GM18505 (cell line): Measurements from ENCODE around the gene EZH2.

Experiments used
- ATAC-seq: cut with Tn5 transposase; IDR thresholded peaks from one replicate; pipeline ENCODE4 v1.9.1; 2021; ENCODE audit not compliant: unreplicated experiment
- POLR2A ChIP-seq: IDR thresholded peaks from 4 replicates; pipeline ENCODE4 v1.6.1; 2011; ENCODE audit warnings: borderline replicate concordance; ENCODE audit not compliant: insufficient read depth, insufficient read length; ENCODE audit errors: extremely low read depth

EZH2 gene

GRCh38 chr7:148884049-148884298, at the start of gene EZH2:
Gene EZH2 (minus strand): TSS chr7:148884291. CDS start chr7:148847298, 36,993 bp downstream.
- peak; percentile 38 for ATAC-seq
- peak; percentile 87 for TF ChIP-seq POLR2A

- ATAC-seq: no peak
These were observed 47.4 kb upstream of the EZH2 start for GRCh38 chr7:148931470-148931869.

GRCh38 chr7:148930335-148930734, 46.2 kb upstream of the EZH2 start:
- ATAC-seq: no peak

More at GRCh38 chr7:148931470-148931869, 47.4 kb upstream of the EZH2 start:
- no peak for TF ChIP-seq POLR2A

GRCh38 chr7:148929176-148929575, 45.1 kb upstream of the EZH2 start:
- no peak for ATAC-seq
- no peak for TF ChIP-seq POLR2A

More at GRCh38 chr7:148930335-148930734, 46.2 kb upstream of the EZH2 start:
- TF ChIP-seq POLR2A: no peak

GRCh38 chr7:148927123-148928045, 43.3 kb upstream of the EZH2 start:
- no peak for ATAC-seq
- TF ChIP-seq POLR2A: no peak

- ATAC-seq: no peak
- no peak for TF ChIP-seq POLR2A
These were observed 41.7 kb upstream of the EZH2 start for GRCh38 chr7:148925836-148926235.

- ATAC-seq: no peak
- TF ChIP-seq POLR2A: no peak
These were observed 39.9 kb upstream of the EZH2 start for GRCh38 chr7:148924011-148924410.

- no peak for TF ChIP-seq POLR2A
- ATAC-seq: no peak
These were observed 37.7 kb upstream of the EZH2 start for GRCh38 chr7:148921806-148922205.

GRCh38 chr7:148921189-148921588, 37.1 kb upstream of the EZH2 start:
- TF ChIP-seq POLR2A: no peak
- ATAC-seq: no peak

- TF ChIP-seq POLR2A: no peak
- no peak for ATAC-seq
These were observed 35.8 kb upstream of the EZH2 start for GRCh38 chr7:148919859-148920258.

GRCh38 chr7:148918058-148918596, 34.0 kb upstream of the EZH2 start:
- TF ChIP-seq POLR2A: no peak
- no peak for ATAC-seq

- TF ChIP-seq POLR2A: no peak
- ATAC-seq: no peak
These were observed 32.1 kb upstream of the EZH2 start for GRCh38 chr7:148916186-148916585.

GRCh38 chr7:148915211-148915610, 31.1 kb upstream of the EZH2 start:
- ATAC-seq: peak; percentile 26
- no peak for TF ChIP-seq POLR2A

GRCh38 chr7:148914208-148914777, 30.2 kb upstream of the EZH2 start:
- peak; percentile 49 for ATAC-seq
- TF ChIP-seq POLR2A: no peak
